A549 (cell line): ENCODE measurements around the gene CDK18. TPM values are rescaled to one million over a fixed set of nuclear protein-coding genes. Genes with fewer than 3 reads are reported as not detected.

Experiments used
- ATAC-seq, 2 experiments: fragments of 200-7000 bp in 1 of 2; fragments of >200 bp in 1 of 2; cut with Nextera tagmentation in 1 of 2; cut with Tn5 transposase in 1 of 2; 3 replicates each; pipeline versions ENCODE4 v1.8.0 to v1.9.1; 2018 to 2020; ENCODE audit warnings: mild to moderate bottlenecking in 1 of 2, moderate library complexity in 1 of 2
- CTCF ChIA-PET: fragments of 300-600 bp; sonication (Branson Sonifier 250); formaldehyde crosslinking; extraction: SDS; loops from one replicate; lab custom pipeline; 2021; ENCODE audit warnings: antibody characterized with exemption, inconsistent platforms; lab: Yijun Ruan, JAX
- POLR2A ChIA-PET: fragments of 350-600 bp; formaldehyde crosslinking; extraction: SDS; loops from one replicate; lab custom pipeline; 2021; ENCODE audit warnings: antibody characterized with exemption, inconsistent platforms; lab: Yijun Ruan, JAX
- DNase-seq, 2 experiments: peaks; one replicate each; pipeline versions ENCODE4 v3.0.0 to v3.0.0-alpha.2; 2011 to 2016; ENCODE audit warnings: low read depth in 1 of 2, low spot score in 1 of 2
- FAIRE-seq: peaks from 2 replicates; lab custom pipeline; 2011; peaks lifted over from hg19 to GRCh38; lab: Jason Lieb, UNC
- H3K27ac ChIP-seq, 2 experiments: fragments of >200 bp; sonication (Bioruptor Twin); formaldehyde crosslinking; 3 replicates each; pipeline ENCODE4 v1.5.1; 2016 to 2017
- H3K4me1 ChIP-seq: fragments of >200 bp; sonication (Bioruptor Twin); formaldehyde crosslinking; 3 replicates; pipeline ENCODE4 v1.6.1; 2016
- H3K4me2 ChIP-seq: fragments of >200 bp; sonication (Bioruptor Twin); formaldehyde crosslinking; 3 replicates; pipeline ENCODE4 v1.6.1; 2016
- H3K4me3 ChIP-seq: fragments of >200 bp; sonication (Bioruptor Twin); formaldehyde crosslinking; 3 replicates; pipeline ENCODE4 v1.5.1; 2016
- H3K9me3 ChIP-seq: fragments of >200 bp; sonication (Bioruptor Twin); formaldehyde crosslinking; 3 replicates; pipeline ENCODE4 v1.6.1; 2016
- ATOH8 ChIP-seq: fragments of 250-450 bp; sonication (Bioruptor Pico); IDR thresholded peaks from 2 replicates; pipeline ENCODE4 v1.5.0; 2020; ENCODE audit warnings: low read depth, mild to moderate bottlenecking, moderate library complexity
- BCL3 ChIP-seq: fragments of >200 bp; sonication (Bioruptor Twin); formaldehyde crosslinking; IDR thresholded peaks from 3 replicates; pipeline ENCODE4 v1.6.1; 2016
- BHLHE40 ChIP-seq: IDR thresholded peaks from 2 replicates; pipeline ENCODE4 v1.6.1; 2012; ENCODE audit warnings: low read depth, low read length, inconsistent platforms
- CBX8 ChIP-seq: fragments of 200-600 bp; sonication (generic); IDR thresholded peaks from 2 replicates; pipeline ENCODE4 v1.6.1; 2016
- CTCF ChIP-seq: fragments of >200 bp; sonication (Bioruptor Twin); formaldehyde crosslinking; IDR thresholded peaks from 3 replicates; pipeline ENCODE4 v1.5.1; 2016
- EHMT2 ChIP-seq: fragments of 200-600 bp; sonication (generic); IDR thresholded peaks from 2 replicates; pipeline ENCODE4 v1.6.1; 2016; ENCODE audit warnings: antibody characterized with exemption, low read depth, mild to moderate bottlenecking, moderate library complexity
- EP300 ChIP-seq, 2 experiments: fragments of >200 bp; sonication (Bioruptor Twin); formaldehyde crosslinking; IDR thresholded peaks; 2 replicates in 1 of 2; 3 replicates in 1 of 2; pipeline ENCODE4 v1.6.1; 2016 to 2017
- ESRRA ChIP-seq: fragments of 150-350 bp; IDR thresholded peaks from 2 replicates; pipeline ENCODE4 v1.6.1; 2014; ENCODE audit warnings: mild to moderate bottlenecking, low read length, borderline replicate concordance
- GATA3 ChIP-seq: IDR thresholded peaks from 2 replicates; pipeline ENCODE4 v1.6.1; 2012; ENCODE audit warnings: borderline replicate concordance
- HDAC2 ChIP-seq: fragments of 200-600 bp; sonication (generic); IDR thresholded peaks from 2 replicates; pipeline ENCODE4 v1.6.1; 2016
- HES2 ChIP-seq: fragments of >200 bp; sonication (Bioruptor Twin); formaldehyde crosslinking; IDR thresholded peaks from 2 replicates; pipeline ENCODE4 v1.6.1; 2016
- HOXA7 ChIP-seq: fragments of 250-450 bp; sonication (Bioruptor Pico); IDR thresholded peaks from 2 replicates; pipeline ENCODE4 v1.5.0; 2020; ENCODE audit warnings: mild to moderate bottlenecking, moderate library complexity
- HOXB13 ChIP-seq: fragments of 250-450 bp; sonication (Bioruptor Pico); IDR thresholded peaks from 2 replicates; pipeline ENCODE4 v1.5.0; 2020; ENCODE audit warnings: low read depth, mild to moderate bottlenecking, moderate library complexity
- KDM5A ChIP-seq: fragments of 200-600 bp; sonication (generic); IDR thresholded peaks from 2 replicates; pipeline ENCODE4 v1.6.1; 2016; ENCODE audit warnings: antibody characterized with exemption, mild to moderate bottlenecking
- MAZ ChIP-seq: fragments of 150-350 bp; IDR thresholded peaks from 2 replicates; pipeline ENCODE4 v1.6.1; 2014; ENCODE audit warnings: antibody characterized with exemption, low read depth, low read length, borderline replicate concordance
- NPAS2 ChIP-seq: fragments of 250-450 bp; sonication (Bioruptor Pico); IDR thresholded peaks from 2 replicates; pipeline ENCODE4 v1.8.0; 2022; ENCODE audit warnings: mild to moderate bottlenecking, moderate library complexity, borderline replicate concordance
- NR3C1 ChIP-seq: fragments of >200 bp; sonication (Bioruptor Twin); formaldehyde crosslinking; IDR thresholded peaks from 3 replicates; pipeline ENCODE4 v1.6.1; 2017
- PHF8 ChIP-seq: fragments of 200-600 bp; sonication (generic); IDR thresholded peaks from 2 replicates; pipeline ENCODE4 v1.6.1; 2016; ENCODE audit warnings: low read depth, mild to moderate bottlenecking, antibody characterized with exemption, moderate library complexity, borderline replicate concordance
- POLR2AphosphoS2 ChIP-seq: conservative IDR thresholded peaks from 2 replicates; pipeline ENCODE4 v1.6.1; 2012; ENCODE audit warnings: low read length, improper control_type of control experiment, inconsistent platforms
- RAD21 ChIP-seq, 2 experiments: fragments of >200 bp in 1 of 2; sonication (Bioruptor Twin) in 1 of 2; formaldehyde crosslinking in 1 of 2; IDR thresholded peaks in 1 of 2; conservative IDR thresholded peaks in 1 of 2; 2 replicates in 1 of 2; 3 replicates in 1 of 2; pipeline ENCODE4 v1.6.1; 2012 to 2018; ENCODE audit warnings: inconsistent platforms in 1 of 2
- RARB ChIP-seq: fragments of 250-450 bp; sonication (Bioruptor Pico); IDR thresholded peaks from 2 replicates; pipeline ENCODE4 v1.8.0; 2021; ENCODE audit warnings: mild to moderate bottlenecking, moderate library complexity
- REST ChIP-seq: fragments of 200-600 bp; sonication (generic); IDR thresholded peaks from 2 replicates; pipeline ENCODE4 v1.6.1; 2016; ENCODE audit warnings: antibody characterized with exemption, mild to moderate bottlenecking, moderate library complexity
- RFX5 ChIP-seq: fragments of 450-650 bp; IDR thresholded peaks from 2 replicates; pipeline ENCODE4 v1.7.1; 2014; ENCODE audit warnings: antibody characterized with exemption, mild to moderate bottlenecking, moderate library complexity
- RNF2 ChIP-seq: fragments of 200-600 bp; sonication (generic); IDR thresholded peaks from 2 replicates; pipeline ENCODE4 v1.6.1; 2016; ENCODE audit warnings: low read depth, mild to moderate bottlenecking, antibody characterized with exemption, moderate library complexity, borderline replicate concordance
- SMC3 ChIP-seq: fragments of >200 bp; sonication (Bioruptor Twin); formaldehyde crosslinking; IDR thresholded peaks from 3 replicates; pipeline ENCODE4 v1.6.1; 2018; ENCODE audit warnings: inconsistent platforms
- TP53 ChIP-seq: fragments of 250-450 bp; sonication (Bioruptor Pico); IDR thresholded peaks from 2 replicates; pipeline ENCODE4 v1.5.0; 2021; ENCODE audit warnings: mild to moderate bottlenecking, moderate library complexity
- USF2 ChIP-seq: fragments of 450-650 bp; IDR thresholded peaks from 2 replicates; pipeline ENCODE4 v1.6.1; 2014; ENCODE audit warnings: antibody characterized with exemption
- ZC3H11A ChIP-seq: fragments of 450-650 bp; IDR thresholded peaks from 2 replicates; pipeline ENCODE4 v1.6.1; 2014; ENCODE audit warnings: antibody characterized with exemption, mild to moderate bottlenecking
- ZFP36 ChIP-seq: fragments of 450-650 bp; IDR thresholded peaks from 2 replicates; pipeline ENCODE4 v1.6.1; 2014; ENCODE audit warnings: borderline replicate concordance; ENCODE audit not compliant: partially characterized antibody
- ZNF302 ChIP-seq: fragments of 250-450 bp; sonication (Bioruptor Pico); IDR thresholded peaks from 2 replicates; pipeline ENCODE4 v1.9.0; 2021; ENCODE audit warnings: inconsistent platforms, mild to moderate bottlenecking, moderate library complexity
- ZSCAN20 ChIP-seq: fragments of 250-450 bp; sonication (Bioruptor Pico); IDR thresholded peaks from 2 replicates; pipeline ENCODE4 v1.8.0; 2022; ENCODE audit warnings: mild to moderate bottlenecking, moderate library complexity
- WGBS: methylation state at CpG from one replicate; pipeline ENCODE4 v1.1.6; 2017; ENCODE audit errors: missing lambda C conversion rate; 5-methylcytosine and 5-hydroxymethylcytosine counted together
- polyA plus RNA-seq, 4 experiments: library from polyadenylated mRNA; depleted of rRNA in 3 of 4; stranded (reverse); fragments of >200 nt; fragmentation: RNase III in 1 of 4; extraction: RNeasy Plus Mini Kit Qiagen cat#74134 plus additional on column Dnase treatment in 1 of 4; gene quantifications; 2 replicates in 3 of 4; 3 replicates in 1 of 4; pipeline ENCODE4 v1.2.3, GENCODE V29; 2011 to 2017

The CDK18 gene
- polyA plus RNA-seq, 2 of the 4 experiments (the other 2 are of a cell fraction) = 0.75 to 2.0 TPM

DNA sequence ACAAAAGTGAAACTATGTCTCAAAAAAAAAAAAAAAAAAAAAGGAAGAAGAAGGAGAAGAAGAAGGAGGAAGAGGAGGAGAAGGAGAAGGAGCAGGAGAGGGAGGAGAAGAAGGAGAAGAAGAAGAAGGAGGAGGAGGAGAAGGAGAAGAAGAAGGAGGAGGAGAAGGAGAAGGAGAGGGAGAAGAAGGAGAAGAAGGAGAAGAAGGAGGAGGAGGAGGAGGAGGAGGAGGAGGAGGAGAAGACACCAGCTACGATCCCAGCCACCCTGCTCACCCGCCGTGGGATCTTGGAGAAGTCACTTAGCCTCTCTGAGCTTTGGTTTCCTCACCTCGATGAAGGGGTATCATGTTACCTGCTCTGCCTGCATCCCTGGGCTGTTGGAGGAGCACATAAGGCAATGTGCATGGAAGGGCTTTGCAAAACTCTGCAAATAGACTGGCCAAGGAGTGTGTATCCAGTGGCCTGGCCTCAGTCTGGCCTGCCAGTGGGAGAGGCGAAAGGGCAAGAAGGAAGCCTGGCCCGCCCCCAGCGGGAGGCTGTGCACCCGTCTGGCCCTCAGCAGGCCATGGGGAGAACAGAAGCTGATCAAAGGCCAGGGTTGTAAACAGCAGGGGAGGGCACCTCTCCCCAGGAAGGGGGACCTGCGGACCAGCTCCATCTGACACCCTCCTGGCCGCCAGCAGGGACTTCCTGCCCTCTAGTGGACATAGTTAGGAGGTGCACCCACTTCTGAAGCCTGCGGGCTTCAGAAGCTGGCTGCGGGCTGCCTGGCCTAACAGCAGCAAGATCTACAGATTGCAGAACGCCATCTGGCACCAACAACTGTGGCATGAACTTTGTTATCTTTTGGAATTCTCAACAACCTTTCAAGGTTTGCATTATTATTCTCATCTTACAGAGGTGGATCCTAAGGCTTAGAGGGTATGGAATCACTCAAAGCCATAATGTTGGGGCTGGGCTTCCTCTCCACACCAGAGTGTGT is 19.2 kb upstream of the CDK18 start:
- Histone ChIP-seq H3K4me2 (peak overlapping the region; percentile 22; the same call in 1 of the 3 replicates), H3K4me1 (no peaks in the 10 kb centered on the region), H3K27ac (no peak overlapping the region), H3K4me3 (no peak overlapping the region), H3K9me3 (no peaks in the 10 kb centered on the region)
- WGBS = 31% methylated on average over 12 of the region's 13 CpGs
- CTCF ChIA-PET = interaction anchor here (0.6 to 26.5 kb wide), 65 partner anchors 9 to 496 kb away, joined by 3 to 560 read pairs (median 5); partner anchors contain the start of genes BLACAT1, CDK18, ELK4 and KLHDC8A
- TF ChIP-seq ZFP36 (no peak), MAZ (0 out of 2 replicates have a peak, but pooled peaks have one; percentile 7), HDAC2 (no peak), EHMT2 (no peak), CTCF (peak; percentile 92), ZC3H11A (no peak), NPAS2 (no peak), ESRRA (no peak), HOXA7 (no peak), ATOH8 (CRISPR knock-in tag) (no peak), KDM5A (no peak), POLR2AphosphoS2 (no peak), EP300 (IDR thresholded peaks at IDR 0.05) (no peak), RNF2 (no peak), BCL3 (no peak), PHF8 (no peak), SMC3 (peak; percentile 85), REST (no peak), BHLHE40 (no peak), NR3C1 (no peak), HES2 (no peak), GATA3 (no peak), RAD21 (conservative IDR thresholded peaks at IDR 0.05 in 1 of 2, IDR thresholded peaks at IDR 0.05 in 1 of 2) (peak; percentile 92 to 93), USF2 (no peak), CBX8 (no peak), RFX5 (no peak), HOXB13 (CRISPR knock-in tag) (no peak), ZSCAN20 (CRISPR knock-in tag) (no peak), TP53 (CRISPR knock-in tag) (no peak), ZNF302 (CRISPR knock-in tag) (no peak), RARB (no peak)
- POLR2A ChIA-PET = interaction anchor here (0.7 to 1.1 kb wide), 2 partner anchors 39 to 212 kb away, joined by 3 to 6 read pairs; no protein-coding TSS in a partner anchor
- FAIRE-seq (no peak), ATAC-seq (peak; percentile 75 to 89), DNase-seq (peak; percentile 75 to 94)
